ENCODE measurements around the gene QSOX2.

GRCh38 chr9:136189394-136190236 lies 56.0 kb downstream of the QSOX2 start:
- no peak for TF ChIP-seq POLR2A (IDR thresholded peaks at IDR 0.05)
- TF ChIP-seq POLR2AphosphoS5 (IDR thresholded peaks at IDR 0.05) = no peak
